Stimulated activated CD8-positive, alpha-beta memory T cell treated with anti-CD3 and anti-CD28 coated beads, Interleukin-15, amount 100 ng/mL, for 24 hours (primary cell): ENCODE data around the gene BNC2.

ENCODE experiments used
- DNase-seq: peaks from one replicate; pipeline ENCODE4 v3.0.0-alpha.2; 2020; ENCODE audit warnings: low read depth

BNC2 gene

GRCh38 chr9:16869882-16870595, 431 bp downstream of the BNC2 start:
- no peak for DNase-seq

GRCh38 chr9:16869131-16869881, 1.2 kb downstream of the BNC2 start:
- no peak for DNase-seq

DNA sequence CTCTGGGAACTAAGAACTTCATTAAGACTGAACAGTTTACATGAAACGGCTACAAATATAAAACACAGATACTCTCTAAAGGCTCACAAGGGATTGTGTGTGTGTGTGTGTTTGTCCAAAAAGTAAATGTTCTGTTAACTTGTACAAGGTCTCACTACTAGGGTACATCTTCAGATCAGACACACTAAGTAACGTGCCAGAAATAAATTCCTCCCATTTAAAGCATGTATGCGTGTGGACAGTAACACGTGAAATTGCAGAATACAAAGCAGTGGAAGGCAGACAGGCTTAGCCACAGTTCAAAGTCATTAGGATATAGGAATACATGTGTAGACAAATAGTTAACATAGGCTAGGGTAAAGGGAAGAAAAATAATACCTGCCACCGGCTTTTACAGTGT, 1.8 kb downstream of the BNC2 start:
- DNase-seq: no peak

- DNase-seq: no peak
Observed at GRCh38 chr9:16867576-16868311, 2.7 kb downstream of the BNC2 start.

DNA sequence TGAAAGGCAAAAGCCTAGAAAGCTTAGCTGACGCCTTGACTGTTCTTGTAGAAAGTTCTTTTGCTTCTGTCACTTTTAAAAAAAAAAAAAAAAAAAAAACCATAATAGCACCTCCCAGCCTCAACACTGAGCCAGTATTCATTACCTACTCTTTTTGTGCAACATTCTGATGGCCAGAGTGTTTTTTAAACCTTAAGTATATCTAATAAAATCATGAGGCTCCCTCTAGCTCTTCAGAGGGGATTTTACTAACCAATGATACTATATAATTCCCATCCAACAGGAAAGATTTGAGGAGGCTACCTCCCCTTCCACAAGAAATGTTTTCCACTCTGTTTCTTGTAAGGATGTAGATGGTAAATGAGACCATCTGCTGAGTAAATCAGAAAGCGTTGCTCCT, 3.9 kb downstream of the BNC2 start:
- DNase-seq: no peak

- DNase-seq: no peak
Observed at GRCh38 chr9:16864649-16865434, 5.6 kb downstream of the BNC2 start.

GRCh38 chr9:16848179-16848578, 22.3 kb downstream of the BNC2 start:
- no peak for DNase-seq

DNA sequence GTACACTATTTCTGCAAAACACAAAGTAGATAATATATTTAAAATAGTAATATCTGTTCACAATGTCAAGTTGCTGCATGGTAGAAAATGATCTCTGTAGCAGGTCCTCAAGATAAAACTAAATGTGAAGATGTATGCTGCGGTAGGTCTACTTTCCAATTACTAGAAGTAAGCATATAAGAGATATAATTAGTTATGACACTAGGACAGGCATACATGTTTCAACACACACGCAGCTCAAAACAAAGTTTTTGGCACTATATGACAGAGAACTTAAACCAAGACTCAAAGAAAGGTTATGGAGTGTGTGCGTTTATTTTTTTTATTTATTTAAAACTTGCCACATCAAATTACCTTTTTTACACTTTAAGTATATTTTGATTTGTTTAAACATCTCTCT, 23.5 kb downstream of the BNC2 start:
- DNase-seq: no peak

DNA sequence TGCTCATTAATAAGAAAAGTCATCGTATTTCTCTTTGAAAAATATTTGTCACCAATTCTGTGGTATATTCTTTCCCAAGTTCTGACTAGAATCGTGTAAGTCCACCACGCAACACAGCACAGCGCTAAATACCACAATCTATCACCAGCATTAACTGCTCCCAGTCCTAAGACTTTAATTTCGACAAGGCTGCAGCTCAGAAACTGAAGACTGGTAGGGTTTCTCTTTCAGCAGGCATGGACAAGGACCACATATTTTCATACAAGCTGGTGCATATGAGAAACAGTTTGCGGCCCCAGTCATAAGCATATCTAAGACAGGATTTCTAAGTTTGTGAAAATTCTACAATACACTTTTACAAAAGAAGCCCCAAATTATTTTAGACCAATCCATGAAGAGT, 24.1 kb downstream of the BNC2 start:
- DNase-seq: no peak

- no peak for DNase-seq
Observed at GRCh38 chr9:16834817-16835216, 35.7 kb downstream of the BNC2 start.

DNA sequence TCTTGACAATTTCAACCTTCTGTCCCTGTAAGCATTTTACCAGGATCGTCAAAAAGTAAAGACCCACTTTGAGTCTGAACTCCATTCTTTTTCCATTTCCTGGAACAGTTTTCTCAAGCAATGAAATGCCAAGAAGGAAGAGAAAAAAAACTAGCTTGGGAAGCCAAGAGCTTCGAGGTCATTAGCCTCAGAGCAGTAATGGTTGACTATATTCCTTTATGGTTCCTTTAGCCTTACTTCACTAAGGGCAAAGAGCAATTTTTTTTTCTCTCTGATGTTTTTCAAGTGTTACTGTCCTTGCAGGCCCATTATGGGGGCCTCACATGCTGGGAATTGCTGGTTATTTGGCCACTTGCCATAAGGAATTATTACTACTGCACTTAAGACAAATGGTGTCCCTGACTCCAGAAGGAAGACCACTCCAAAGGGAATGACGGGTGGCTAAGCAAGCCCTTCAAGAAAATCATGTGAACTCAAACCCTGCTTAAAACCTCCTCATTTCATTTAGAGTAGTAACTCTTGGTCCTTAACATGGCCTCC, 37.1 kb downstream of the BNC2 start:
- DNase-seq: no peak

DNA sequence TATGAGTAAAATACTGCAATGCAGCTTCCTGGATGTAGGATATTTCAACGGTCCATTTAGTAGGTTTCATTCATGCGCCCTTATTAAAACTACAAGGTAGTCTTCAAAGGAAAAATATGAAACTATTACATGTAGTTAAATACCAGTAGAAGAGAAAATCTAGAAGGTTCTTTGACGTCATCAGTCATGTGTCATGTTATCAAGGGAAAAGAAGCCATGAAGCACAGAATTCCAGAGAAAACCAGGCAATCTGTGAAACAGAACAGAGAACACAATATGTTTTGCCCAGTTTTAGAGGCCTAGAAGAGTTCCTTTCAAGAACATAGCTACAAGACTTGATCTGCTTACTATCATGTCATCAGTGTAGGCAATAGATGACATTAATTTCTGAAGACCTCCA, 38.4 kb downstream of the BNC2 start:
- DNase-seq: no peak

DNA sequence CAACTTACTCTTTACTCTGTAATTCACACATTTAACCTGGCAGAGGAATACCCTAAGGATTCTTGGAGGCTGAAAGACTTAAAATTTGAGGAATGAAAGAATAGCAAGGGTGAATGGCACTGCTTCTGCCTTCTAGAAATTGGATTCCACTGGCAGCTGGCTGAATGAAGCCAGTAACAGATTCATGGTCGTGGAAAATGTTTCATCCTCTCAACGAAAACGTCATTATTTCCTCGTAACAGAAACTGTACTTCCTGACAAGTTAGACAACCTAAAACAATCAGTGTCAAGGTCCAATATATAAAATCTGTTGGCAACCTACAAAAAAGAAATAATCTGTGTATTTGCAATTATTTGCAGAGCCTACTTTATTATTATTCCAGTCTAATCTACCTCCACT, 39.7 kb downstream of the BNC2 start:
- no peak for DNase-seq

- no peak for DNase-seq
Observed at GRCh38 chr9:16828340-16829281, 41.9 kb downstream of the BNC2 start.

- no peak for DNase-seq
Observed at GRCh38 chr9:16825971-16826625, 44.4 kb downstream of the BNC2 start.

- DNase-seq: no peak
Observed at GRCh38 chr9:16825331-16825725, 45.1 kb downstream of the BNC2 start.

GRCh38 chr9:16824545-16825330, 45.7 kb downstream of the BNC2 start:
- DNase-seq: no peak

GRCh38 chr9:16823906-16824305, 46.6 kb downstream of the BNC2 start:
- no peak for DNase-seq

DNA sequence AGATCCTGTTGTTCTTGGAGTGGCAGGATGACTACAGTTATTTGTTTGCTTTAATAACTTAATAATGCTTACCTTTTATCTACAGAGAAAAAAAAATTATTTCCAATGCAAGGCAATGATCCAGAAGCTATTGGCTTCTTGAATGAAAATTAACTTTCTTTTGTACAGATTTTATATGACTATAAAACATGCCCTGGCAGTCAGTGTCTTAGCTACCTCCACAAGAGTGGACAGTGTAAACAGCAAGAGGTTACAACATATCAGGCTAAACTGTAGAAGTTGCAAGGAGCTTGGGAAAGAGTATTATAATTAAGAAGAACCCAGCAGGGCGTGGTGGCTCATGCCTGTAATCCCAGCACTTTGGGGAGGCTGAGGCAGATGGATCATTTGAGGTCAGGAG, 49.1 kb downstream of the BNC2 start:
- no peak for DNase-seq

DNA sequence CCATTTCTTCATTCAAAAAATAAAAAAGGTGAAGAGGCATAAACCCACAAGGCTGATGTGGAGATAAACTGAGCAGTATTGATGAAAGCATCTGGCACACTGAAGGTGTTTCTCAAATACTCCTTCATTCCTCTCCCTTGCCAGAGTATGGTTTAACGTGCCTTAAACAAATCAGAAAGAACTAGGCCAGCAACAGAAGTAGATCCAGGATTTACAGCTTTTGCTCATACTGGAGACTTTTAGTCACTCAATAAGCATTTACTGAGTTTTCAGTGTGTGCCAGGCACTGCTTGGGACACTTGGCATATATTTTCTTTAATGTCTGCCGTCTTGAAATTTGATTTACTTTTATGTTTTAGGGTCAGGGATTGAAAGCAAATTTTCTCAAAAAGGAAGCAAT, 53.0 kb downstream of the BNC2 start:
- no peak for DNase-seq
